ENCODE measurements around the gene TPGS2. TPM values are rescaled to one million over a fixed set of nuclear protein-coding genes. Genes with fewer than 3 reads are reported as not detected.

The TPGS2 gene
- total and polyA plus RNA-seq, 2 of the 13 experiments (the other 11 are each of a cell fraction or from before 2014, with no cell fraction given): 73.3 to 137 TPM

GRCh38 chr18:36818652-36819051, 10.2 kb downstream of the TPGS2 start:
- no peak overlapping the region for H3K27ac ChIP-seq (ENCODE audit: extremely low read length, insufficient read depth, low read length)
- TF ChIP-seq MTA3 (CRISPR knock-in tag; IDR thresholded peaks at IDR 0.05) (no peak), RARA (CRISPR knock-in tag; IDR thresholded peaks at IDR 0.05) (0 out of 2 replicates have a peak, but pooled peaks have one; percentile 7), FOXA1 (IDR thresholded peaks at IDR 0.05) (no peak), FOXA1 (CRISPR knock-in tag; IDR thresholded peaks at IDR 0.05) (peak; percentile 17; the same call in 1 of the 2 replicates), NR2F2 (IDR thresholded peaks at IDR 0.05; ENCODE audit: borderline replicate concordance, low read depth) (0 out of 2 replicates have a peak, but pooled peaks have one; percentile 21), ISL2 (CRISPR knock-in tag; IDR thresholded peaks at IDR 0.05) (peak; percentile 38; the same call in 1 of the 2 replicates), BCL6 (CRISPR knock-in tag; IDR thresholded peaks at IDR 0.05) (peak; percentile 64), NR2F6 (IDR thresholded peaks at IDR 0.05) (peak; percentile 47), NR2F6 (CRISPR knock-in tag; IDR thresholded peaks at IDR 0.05) (no peak), TCF7 (IDR thresholded peaks at IDR 0.05; ENCODE audit: low read depth) (peak; percentile 57; the same call in 1 of the 2 replicates), ZFP36L2 (CRISPR knock-in tag; IDR thresholded peaks at IDR 0.05) (no peak)
- H3K27me3 ChIP-seq (ENCODE audit: control insufficient read depth in 1 of 2, insufficient read depth in 2 of 2, low read length in 2 of 2): no peaks in the 10 kb centered on the region
- no peaks in the 10 kb centered on the region for H3K79me2 ChIP-seq (ENCODE audit: insufficient read depth, low read length)
- no peak overlapping the region for H3K9ac ChIP-seq (ENCODE audit: insufficient read depth, low read depth, low read length)
- BruUV-seq (replicated peaks): no TSS peak
- H3K9me3 ChIP-seq (ENCODE audit: low read length): no peaks in the 10 kb centered on the region
- in situ Hi-C loops (cut with HindIII; ENCODE audit: extremely low pct_ligation_motif_present, low pct_unique_long_range_greater_than_20kb): no loop called here
- intact Hi-C loops (cut with micrococcal nuclease; ENCODE audit: unreplicated experiment): no loop called here
- 77% methylated on average over 3 of the region's 3 CpGs for WGBS (ENCODE audit: low lambda C conversion rate)
- H2AFZ ChIP-seq (ENCODE audit: low read length): no peak overlapping the region
- FAIRE-seq: no peak
- no peak overlapping the region for H3K4me2 ChIP-seq (ENCODE audit: low read depth, low read length)
- no peak overlapping the region for H3K4me3 ChIP-seq (replicated peaks in 1 of 3; ENCODE audit: insufficient read depth in 1 of 3, low read depth in 2 of 3, low read length in 3 of 3)
- DNase-seq (ENCODE audit: low spot score): peak; percentile 20
- peaks cover 17% of the 10 kb centered on the region for H3K4me1 ChIP-seq (ENCODE audit: insufficient read depth, low read length)
- no peaks in the 10 kb centered on the region for H4K20me1 ChIP-seq (ENCODE audit: insufficient read depth, low read length)
- CTCF ChIA-PET (ENCODE audit: low intra/inter-chr PET ratio, low total read pairs): no interaction called here
- peaks cover 4 to 22% of the 10 kb centered on the region in 2 experiments; a peak in 3 of 5 replicates for H3K36me3 ChIP-seq (replicated peaks in 1 of 2; ENCODE audit: control insufficient read depth in 1 of 2, insufficient read depth in 2 of 2, low read length in 2 of 2)
- ATAC-seq: no peak
- POLR2A ChIA-PET: no interaction called here

- Histone ChIP-seq H3K79me2 (ENCODE audit: insufficient read depth, low read length) (no peaks in the 10 kb centered on the region), H3K27me3 (ENCODE audit: control insufficient read depth in 1 of 2, insufficient read depth in 2 of 2, low read length in 2 of 2) (no peaks in the 10 kb centered on the region), H2AFZ (ENCODE audit: low read length) (no peak overlapping the region), H3K4me1 (ENCODE audit: insufficient read depth, low read length) (peaks cover 17% of the 10 kb centered on the region), H3K9me3 (ENCODE audit: low read length) (no peaks in the 10 kb centered on the region), H3K4me2 (ENCODE audit: low read depth, low read length) (no peak overlapping the region), H3K27ac (ENCODE audit: extremely low read length, insufficient read depth, low read length) (no peak overlapping the region), H4K20me1 (ENCODE audit: insufficient read depth, low read length) (no peaks in the 10 kb centered on the region), H3K9ac (ENCODE audit: insufficient read depth, low read depth, low read length) (no peak overlapping the region), H3K4me3 (replicated peaks in 1 of 3; ENCODE audit: insufficient read depth in 1 of 3, low read depth in 2 of 3, low read length in 3 of 3) (no peak overlapping the region), H3K36me3 (replicated peaks in 1 of 2; ENCODE audit: control insufficient read depth in 1 of 2, insufficient read depth in 2 of 2, low read length in 2 of 2) (peaks cover 6 to 32% of the 10 kb centered on the region in 2 experiments; a peak in 4 of 5 replicates)
- ChIA-PET CTCF (ENCODE audit: low intra/inter-chr PET ratio, low total read pairs) (no interaction called here), POLR2A (no interaction called here)
- ATAC-seq (no peak), FAIRE-seq (no peak), DNase-seq (ENCODE audit: low spot score) (no peak)
- WGBS (ENCODE audit: low lambda C conversion rate): 90% methylated on average over 1 of the region's 1 CpG
- intact Hi-C loops (cut with micrococcal nuclease; ENCODE audit: unreplicated experiment): no loop called here
- BruUV-seq (replicated peaks): no TSS peak
- in situ Hi-C loops (cut with HindIII; ENCODE audit: extremely low pct_ligation_motif_present, low pct_unique_long_range_greater_than_20kb): no loop called here
- TF ChIP-seq CREB3 (CRISPR knock-in tag; IDR thresholded peaks at IDR 0.05) (no peak), MED8 (CRISPR knock-in tag; IDR thresholded peaks at IDR 0.05; ENCODE audit: insufficient replicate concordance) (no peak), CREB1 (IDR thresholded peaks at IDR 0.05) (no peak), CREB1 (CRISPR knock-in tag; IDR thresholded peaks at IDR 0.05) (no peak), ZNF205 (CRISPR knock-in tag; IDR thresholded peaks at IDR 0.05) (no peak), YEATS4 (CRISPR knock-in tag; IDR thresholded peaks at IDR 0.05; ENCODE audit: borderline replicate concordance) (no peak), ZNF781 (CRISPR knock-in tag; IDR thresholded peaks at IDR 0.05; ENCODE audit: borderline replicate concordance, not compliant biosample characterization) (no peak)
- TF ChIP-seq, protein P1, sequence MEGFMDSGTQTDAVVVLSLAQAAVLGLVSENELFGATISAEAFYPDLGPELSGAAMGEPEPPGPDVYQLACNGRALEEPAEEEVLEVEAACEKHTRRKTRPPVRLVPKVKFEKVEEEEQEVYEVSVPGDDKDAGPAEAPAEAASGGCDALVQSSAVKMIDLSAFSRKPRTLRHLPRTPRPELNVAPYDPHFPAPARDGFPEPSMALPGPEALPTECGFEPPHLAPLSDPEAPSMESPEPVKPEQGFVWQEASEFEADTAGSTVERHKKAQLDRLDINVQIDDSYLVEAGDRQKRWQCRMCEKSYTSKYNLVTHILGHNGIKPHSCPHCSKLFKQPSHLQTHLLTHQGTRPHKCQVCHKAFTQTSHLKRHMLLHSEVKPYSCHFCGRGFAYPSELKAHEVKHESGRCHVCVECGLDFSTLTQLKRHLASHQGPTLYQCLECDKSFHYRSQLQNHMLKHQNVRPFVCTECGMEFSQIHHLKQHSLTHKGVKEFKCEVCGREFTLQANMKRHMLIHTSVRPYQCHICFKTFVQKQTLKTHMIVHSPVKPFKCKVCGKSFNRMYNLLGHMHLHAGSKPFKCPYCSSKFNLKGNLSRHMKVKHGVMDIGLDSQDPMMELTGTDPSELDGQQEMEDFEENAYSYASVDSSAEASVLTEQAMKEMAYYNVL (CRISPR knock-in tag; IDR thresholded peaks at IDR 0.05; ENCODE audit: borderline replicate concordance): no peak
Measured at GRCh38 chr18:36817039-36817438, 11.8 kb downstream of the TPGS2 start.
